ENCODE data around the gene AP2M1. TPM values are rescaled to one million over a fixed set of nuclear protein-coding genes. Genes with fewer than 3 reads are reported as not detected.

The AP2M1 gene
- polyA plus RNA-seq, 1 experiment: 963 TPM

DNA sequence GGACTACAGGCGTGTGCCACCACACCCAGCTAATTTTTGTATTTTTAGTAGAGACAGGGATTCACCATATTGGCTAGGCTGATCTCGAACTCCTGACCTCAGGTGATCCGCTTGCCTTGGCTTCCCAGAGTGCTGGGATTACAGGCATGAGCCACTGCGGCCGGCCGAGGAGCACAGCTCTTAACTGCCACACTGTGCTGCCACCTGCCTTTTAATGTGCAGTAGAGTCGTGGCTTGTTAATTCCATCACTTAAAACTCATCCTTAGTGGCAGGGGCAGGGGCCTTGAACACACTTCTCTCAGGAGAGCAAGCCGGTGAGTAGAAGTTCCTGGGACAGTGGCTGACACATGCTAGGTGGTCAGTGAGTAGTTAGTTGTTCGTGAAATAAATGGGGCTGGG lies 23.9 kb downstream of the AP2M1 start:
- Histone ChIP-seq H3K4me3 (ENCODE audit: low read depth, low read length) (no peak overlapping the region), H3K27ac (ENCODE audit: low read depth, low read length) (no peak overlapping the region), H3K27me3 (ENCODE audit: control insufficient read depth, insufficient read depth, low read length) (no peaks in the 10 kb centered on the region), H3K9me3 (ENCODE audit: control insufficient read depth, insufficient read depth, low read length) (no peaks in the 10 kb centered on the region)
- DNase-seq (ENCODE audit: low read depth, low spot score): no peak
- POLR2A ChIA-PET: interaction anchor here (0.7 kb wide), 2 partner anchors 30 to 244 kb away, joined by 7 read pairs; no protein-coding TSS in a partner anchor
- CTCF ChIA-PET: interaction anchor here (1.3 kb wide), 1 partner anchor 29 kb away, joined by 5 read pairs; no protein-coding TSS in a partner anchor
- TF ChIP-seq, protein P1, sequence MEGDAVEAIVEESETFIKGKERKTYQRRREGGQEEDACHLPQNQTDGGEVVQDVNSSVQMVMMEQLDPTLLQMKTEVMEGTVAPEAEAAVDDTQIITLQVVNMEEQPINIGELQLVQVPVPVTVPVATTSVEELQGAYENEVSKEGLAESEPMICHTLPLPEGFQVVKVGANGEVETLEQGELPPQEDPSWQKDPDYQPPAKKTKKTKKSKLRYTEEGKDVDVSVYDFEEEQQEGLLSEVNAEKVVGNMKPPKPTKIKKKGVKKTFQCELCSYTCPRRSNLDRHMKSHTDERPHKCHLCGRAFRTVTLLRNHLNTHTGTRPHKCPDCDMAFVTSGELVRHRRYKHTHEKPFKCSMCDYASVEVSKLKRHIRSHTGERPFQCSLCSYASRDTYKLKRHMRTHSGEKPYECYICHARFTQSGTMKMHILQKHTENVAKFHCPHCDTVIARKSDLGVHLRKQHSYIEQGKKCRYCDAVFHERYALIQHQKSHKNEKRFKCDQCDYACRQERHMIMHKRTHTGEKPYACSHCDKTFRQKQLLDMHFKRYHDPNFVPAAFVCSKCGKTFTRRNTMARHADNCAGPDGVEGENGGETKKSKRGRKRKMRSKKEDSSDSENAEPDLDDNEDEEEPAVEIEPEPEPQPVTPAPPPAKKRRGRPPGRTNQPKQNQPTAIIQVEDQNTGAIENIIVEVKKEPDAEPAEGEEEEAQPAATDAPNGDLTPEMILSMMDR (IDR thresholded peaks at IDR 0.05; ENCODE audit: low read depth, low read length): no peak

DNA sequence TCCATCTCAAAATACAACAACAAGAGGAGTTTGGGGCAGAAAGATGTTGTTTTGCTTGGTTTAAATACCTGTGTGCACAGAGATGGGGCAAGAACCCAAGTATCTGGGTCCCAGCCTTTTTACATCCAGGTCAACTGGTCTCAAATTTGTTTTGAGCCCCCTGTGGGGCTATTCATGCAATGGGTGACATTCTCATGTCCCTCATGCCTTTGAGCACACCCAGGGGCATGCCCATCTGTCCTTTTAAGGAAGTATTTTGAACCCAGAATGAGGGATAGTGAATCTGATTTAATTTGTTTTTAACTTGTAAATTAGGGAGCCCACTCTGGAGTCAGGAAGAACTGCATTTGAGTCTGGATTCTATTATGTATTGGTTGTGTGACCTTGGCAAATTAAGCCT lies 26.2 kb downstream of the AP2M1 start:
- TF ChIP-seq, protein P1 (IDR thresholded peaks at IDR 0.05; ENCODE audit: low read depth, low read length): no peak
- Histone ChIP-seq H3K27ac (ENCODE audit: low read depth, low read length) (no peak overlapping the region), H3K4me3 (ENCODE audit: low read depth, low read length) (no peak overlapping the region), H3K27me3 (ENCODE audit: control insufficient read depth, insufficient read depth, low read length) (peaks cover 2% of the 10 kb centered on the region), H3K9me3 (ENCODE audit: control insufficient read depth, insufficient read depth, low read length) (no peaks in the 10 kb centered on the region)
- DNase-seq (ENCODE audit: low read depth, low spot score): no peak
- POLR2A ChIA-PET: no interaction called here
- CTCF ChIA-PET: no interaction called here

DNA sequence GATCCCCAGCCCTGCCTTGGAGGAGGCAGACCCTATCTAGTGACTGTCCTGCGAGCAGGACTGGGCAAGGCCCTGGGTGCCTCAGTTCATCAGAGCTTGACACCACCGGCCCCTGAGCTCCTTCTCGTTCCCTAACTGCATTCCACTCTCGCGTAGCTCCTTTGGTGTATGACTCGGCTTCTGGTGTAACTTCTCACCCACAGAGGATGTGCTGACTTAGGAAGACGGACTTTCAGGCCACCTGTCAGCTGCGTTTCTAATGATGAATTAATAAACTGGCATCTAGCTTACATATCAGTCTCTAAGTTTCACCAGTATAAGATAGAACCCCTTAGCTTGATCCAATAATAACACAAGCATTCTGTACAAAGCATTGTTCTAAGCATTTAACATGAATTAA lies 28.9 kb downstream of the AP2M1 start:
- H3K27me3 ChIP-seq (ENCODE audit: control insufficient read depth, insufficient read depth, low read length): peaks cover 10% of the 10 kb centered on the region
- CTCF ChIA-PET: interaction anchor here (2.0 kb wide), 1 partner anchor 25 kb away, joined by 7 read pairs; no protein-coding TSS in a partner anchor
- H3K27ac ChIP-seq (ENCODE audit: low read depth, low read length): no peak overlapping the region
- POLR2A ChIA-PET: no interaction called here
- H3K9me3 ChIP-seq (ENCODE audit: control insufficient read depth, insufficient read depth, low read length): no peaks in the 10 kb centered on the region
- no peak for DNase-seq (ENCODE audit: low read depth, low spot score)
- TF ChIP-seq, protein P1 (IDR thresholded peaks at IDR 0.05; ENCODE audit: low read depth, low read length): no peak
- H3K4me3 ChIP-seq (ENCODE audit: low read depth, low read length): no peak overlapping the region

DNA sequence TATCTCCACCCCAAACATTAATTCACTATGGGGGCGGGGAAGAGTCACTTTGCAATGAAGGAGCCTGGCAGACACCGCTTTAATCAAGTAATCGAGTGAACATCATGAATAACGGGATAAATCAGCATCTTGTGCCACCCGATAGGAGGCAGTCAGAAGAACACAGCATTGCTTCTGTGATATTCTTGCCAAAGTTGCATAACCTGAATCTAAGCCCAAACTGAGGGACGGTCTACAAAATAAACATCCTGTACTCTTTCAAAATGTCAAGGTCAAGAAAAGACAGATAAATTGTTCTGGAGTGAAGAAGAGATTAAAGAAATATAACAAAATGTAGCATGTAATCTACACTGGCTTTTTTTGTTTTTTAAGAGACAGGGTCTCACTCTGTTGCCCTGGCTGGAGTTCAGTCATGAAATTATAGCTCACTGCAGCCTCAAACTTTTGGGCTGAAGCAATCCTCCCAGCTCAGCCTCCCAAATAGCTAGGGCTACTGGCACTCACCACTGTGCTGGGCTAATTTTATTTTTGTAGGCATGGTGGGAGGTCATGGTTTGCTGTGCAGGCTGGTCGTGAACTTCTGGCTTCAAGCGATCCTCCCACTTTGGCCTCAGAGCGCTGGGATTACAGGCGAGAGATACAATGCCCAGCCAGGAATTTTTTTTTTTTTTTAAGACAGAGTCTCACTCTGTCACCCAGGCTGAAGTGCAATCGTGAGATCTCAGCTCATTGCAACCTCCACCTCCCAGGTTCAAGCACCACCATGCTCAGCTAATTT lies 34.7 kb downstream of the AP2M1 start:
- TF ChIP-seq, protein P1 (IDR thresholded peaks at IDR 0.05; ENCODE audit: low read depth, low read length): no peak
- H3K4me3 ChIP-seq (ENCODE audit: low read depth, low read length): no peak overlapping the region
- peaks cover 13% of the 10 kb centered on the region for H3K27me3 ChIP-seq (ENCODE audit: control insufficient read depth, insufficient read depth, low read length)
- ChIA-PET POLR2A (no interaction called here), CTCF (no interaction called here)
- DNase-seq (ENCODE audit: low read depth, low spot score): no peak
- no peak overlapping the region for H3K27ac ChIP-seq (ENCODE audit: low read depth, low read length)
- no peaks in the 10 kb centered on the region for H3K9me3 ChIP-seq (ENCODE audit: control insufficient read depth, insufficient read depth, low read length)

DNA sequence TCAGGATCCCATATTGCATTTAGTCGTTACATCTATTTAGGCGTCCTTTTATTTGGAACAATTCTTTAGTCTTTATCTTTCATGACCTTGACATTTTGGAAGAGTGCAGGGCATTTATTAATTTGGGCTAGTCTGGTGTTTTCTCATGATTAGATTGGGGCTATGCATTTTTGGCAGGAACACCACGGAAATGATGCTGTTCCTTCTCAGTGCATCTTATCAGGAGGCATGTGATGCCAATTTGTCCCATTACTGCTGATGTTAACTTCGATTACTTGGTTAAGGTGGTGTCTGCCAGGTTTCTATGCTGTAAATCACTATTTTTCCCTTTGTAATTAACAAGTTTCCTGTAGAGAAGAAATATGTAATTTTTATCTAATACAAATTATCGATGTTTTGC lies 36.6 kb downstream of the AP2M1 start:
- ChIA-PET POLR2A (interaction anchor here (0.7 kb wide), 1 partner anchor 39 kb away, joined by 4 read pairs; no protein-coding TSS in a partner anchor), CTCF (interaction anchor here (0.8 kb wide), 1 partner anchor 17 kb away, joined by 4 read pairs; no protein-coding TSS in a partner anchor)
- peaks cover 15% of the 10 kb centered on the region for H3K27me3 ChIP-seq (ENCODE audit: control insufficient read depth, insufficient read depth, low read length)
- TF ChIP-seq, protein P1 (IDR thresholded peaks at IDR 0.05; ENCODE audit: low read depth, low read length): no peak
- no peaks in the 10 kb centered on the region for H3K9me3 ChIP-seq (ENCODE audit: control insufficient read depth, insufficient read depth, low read length)
- DNase-seq (ENCODE audit: low read depth, low spot score): no peak
- no peak overlapping the region for H3K4me3 ChIP-seq (ENCODE audit: low read depth, low read length)
- no peak overlapping the region for H3K27ac ChIP-seq (ENCODE audit: low read depth, low read length)

Measured in AG04450 (cell line).